Coronary artery (tissue), 2 donors: ENCODE measurements around the gene HLA-DOB.

Experiments used
- DNase-seq: peaks from one replicate; pipeline ENCODE4 v3.0.0-alpha.2; 2017; ENCODE audit warnings: low spot score
- H3K27ac ChIP-seq, 2 donors: fragments of 200-600 bp; sonication (generic); one replicate each; pipeline ENCODE4 v1.5.1; 2016 to 2019
- H3K4me3 ChIP-seq: fragments of 200-600 bp; sonication (generic); 2 replicates; pipeline ENCODE4 v1.5.1; 2016; ENCODE audit warnings: mild to moderate bottlenecking, moderate library complexity
- TF ChIP-seq, protein P1 (sequence below): fragments of 200-600 bp; sonication (generic); IDR thresholded peaks from one replicate; pipeline ENCODE4 v1.5.1; 2019; ENCODE audit warnings: antibody characterized with exemption

The HLA-DOB gene

DNA sequence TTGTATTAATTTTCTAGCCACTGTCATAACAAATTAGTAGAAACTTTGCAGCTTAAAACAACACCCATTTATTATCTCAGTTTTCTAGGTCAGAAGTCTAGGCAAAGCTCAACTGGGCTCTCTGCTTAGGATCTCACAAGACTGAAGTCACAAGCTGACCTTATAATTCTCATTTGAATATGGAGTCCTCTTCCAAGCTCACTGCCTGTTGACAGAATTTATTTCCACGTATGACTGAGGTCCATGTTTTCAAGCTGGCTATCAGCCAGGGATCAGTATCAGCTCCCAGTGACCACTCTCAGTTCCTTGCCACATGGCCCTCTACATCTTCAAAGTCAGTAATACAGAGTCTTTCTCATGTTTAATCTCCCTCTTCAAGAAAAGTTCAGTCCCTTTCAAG lies 41.7 kb downstream of the HLA-DOB start:
- H3K27ac ChIP-seq = no peak overlapping the region

DNA sequence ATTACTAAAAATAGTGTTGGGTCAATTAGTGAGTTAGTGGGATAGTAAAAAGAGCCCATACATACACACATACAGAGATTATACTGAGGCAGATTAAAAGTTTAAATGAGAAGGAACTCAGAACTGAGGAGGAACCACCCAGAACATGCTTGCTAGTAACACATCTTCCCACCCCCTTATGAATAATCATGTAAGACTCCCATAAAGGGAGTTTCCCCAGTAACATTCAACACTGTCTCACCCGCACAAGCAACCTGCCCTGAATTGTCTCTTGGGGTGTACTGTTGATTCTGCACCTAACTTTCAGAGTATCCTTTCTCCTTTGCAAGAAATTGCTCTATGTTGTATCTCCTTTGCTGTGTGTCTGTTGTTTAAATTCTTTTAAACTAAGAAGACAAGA lies 42.4 kb downstream of the HLA-DOB start:
- TF ChIP-seq, protein P1, sequence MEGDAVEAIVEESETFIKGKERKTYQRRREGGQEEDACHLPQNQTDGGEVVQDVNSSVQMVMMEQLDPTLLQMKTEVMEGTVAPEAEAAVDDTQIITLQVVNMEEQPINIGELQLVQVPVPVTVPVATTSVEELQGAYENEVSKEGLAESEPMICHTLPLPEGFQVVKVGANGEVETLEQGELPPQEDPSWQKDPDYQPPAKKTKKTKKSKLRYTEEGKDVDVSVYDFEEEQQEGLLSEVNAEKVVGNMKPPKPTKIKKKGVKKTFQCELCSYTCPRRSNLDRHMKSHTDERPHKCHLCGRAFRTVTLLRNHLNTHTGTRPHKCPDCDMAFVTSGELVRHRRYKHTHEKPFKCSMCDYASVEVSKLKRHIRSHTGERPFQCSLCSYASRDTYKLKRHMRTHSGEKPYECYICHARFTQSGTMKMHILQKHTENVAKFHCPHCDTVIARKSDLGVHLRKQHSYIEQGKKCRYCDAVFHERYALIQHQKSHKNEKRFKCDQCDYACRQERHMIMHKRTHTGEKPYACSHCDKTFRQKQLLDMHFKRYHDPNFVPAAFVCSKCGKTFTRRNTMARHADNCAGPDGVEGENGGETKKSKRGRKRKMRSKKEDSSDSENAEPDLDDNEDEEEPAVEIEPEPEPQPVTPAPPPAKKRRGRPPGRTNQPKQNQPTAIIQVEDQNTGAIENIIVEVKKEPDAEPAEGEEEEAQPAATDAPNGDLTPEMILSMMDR = no peak

More for the DNA sequence above, 41.7 kb downstream of the HLA-DOB start:
- DNase-seq = no peak
- H3K4me3 ChIP-seq = no peak overlapping the region
- TF ChIP-seq, protein P1 = no peak

DNA sequence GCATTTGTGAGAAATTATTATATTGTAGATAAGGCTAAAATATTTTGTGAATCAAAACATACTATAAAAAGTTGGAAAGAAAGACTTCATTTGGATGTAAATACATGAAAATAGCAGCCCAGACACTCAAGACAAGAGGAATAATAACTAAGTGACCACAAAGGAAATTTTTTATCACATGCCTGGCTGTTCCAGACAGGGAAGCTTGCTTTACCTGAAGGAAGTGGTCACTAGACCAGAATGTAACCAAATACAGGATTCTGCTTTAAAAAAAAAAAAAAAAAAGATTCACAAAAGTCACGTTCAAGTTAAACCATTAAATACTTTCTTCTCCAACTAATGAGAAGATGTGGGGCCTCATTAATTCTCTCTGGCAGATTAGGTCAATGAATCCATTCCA lies 44.1 kb downstream of the HLA-DOB start:
- H3K27ac ChIP-seq = no peak overlapping the region
- no peak for DNase-seq
- no peak overlapping the region for H3K4me3 ChIP-seq
- TF ChIP-seq, protein P1 = no peak

More for the DNA sequence above, 42.4 kb downstream of the HLA-DOB start:
- Histone ChIP-seq H3K27ac (no peak overlapping the region), H3K4me3 (no peak overlapping the region)
- no peak for DNase-seq

DNA sequence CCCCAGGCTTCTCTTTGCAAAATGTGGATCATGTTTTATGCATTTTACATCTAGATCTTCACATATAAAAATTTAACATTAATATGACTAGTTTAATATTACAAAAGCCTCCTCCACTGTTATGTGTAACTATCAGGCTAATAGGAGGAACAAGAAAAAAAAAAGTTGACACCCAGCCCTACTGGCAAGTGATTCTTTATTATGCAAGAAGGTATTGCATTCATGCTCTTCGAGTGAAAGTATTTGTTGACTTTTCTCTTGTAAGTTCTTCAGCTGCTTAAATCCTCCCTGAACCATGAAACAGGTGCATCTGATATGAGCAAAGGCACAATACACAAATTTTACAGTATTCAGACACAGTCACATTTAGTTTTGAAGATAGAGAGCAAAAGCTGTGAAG lies 52.8 kb downstream of the HLA-DOB start:
- DNase-seq = no peak
- TF ChIP-seq, protein P1 = no peak
- Histone ChIP-seq H3K27ac (no peak overlapping the region), H3K4me3 (no peak overlapping the region)

DNA sequence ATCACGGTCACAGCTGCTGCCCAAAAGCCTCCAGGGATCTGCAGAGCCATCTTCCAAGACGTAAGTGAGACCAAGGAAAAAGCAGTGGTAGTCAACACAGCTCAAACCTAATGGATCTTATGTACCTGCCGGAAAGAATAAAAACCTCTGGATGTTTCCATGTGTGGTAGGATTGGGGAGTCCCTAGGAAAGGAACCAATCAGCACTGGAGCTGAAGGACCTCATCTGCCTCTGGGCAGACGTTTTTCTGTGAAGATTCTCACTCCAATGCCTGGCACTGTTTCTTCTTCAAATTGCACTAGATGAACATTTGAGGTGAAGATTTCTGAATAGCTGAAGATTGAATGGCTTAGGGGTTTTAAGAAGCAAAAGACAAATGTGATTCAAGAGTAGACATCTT lies 53.4 kb downstream of the HLA-DOB start, which contains the start of gene HLA-DQB2:
HLA-DQB2 (minus strand) TSS at position 112 of the 400 bp plus-strand sequence; CDS start at position 50, 62 bp downstream.
- Histone ChIP-seq H3K27ac (no peak within 1 kb of the TSS), H3K4me3 (no peak within 1 kb of the TSS)
- no peak for DNase-seq
- TF ChIP-seq, protein P1 = no peak
